WTC11 (cell line): ENCODE results near the gene PAOX. TPM values are rescaled to one million over a fixed set of nuclear protein-coding genes. Genes with fewer than 3 reads are reported as not detected.

Source experiments
- ATAC-seq: fragments of 200-7000 bp; cut with Tn5 transposase; 2 replicates; pipeline ENCODE4 v1.10.0; 2021; ENCODE audit warnings: mild to moderate bottlenecking, moderate library complexity
- CTCF ChIA-PET: fragments of 300-600 bp; sonication (Branson Sonifier 250); formaldehyde crosslinking; loops from one replicate; lab custom pipeline; 2021; ENCODE audit warnings: antibody characterized with exemption; lab: Charles Lee
- POLR2A ChIA-PET: fragments of 350-600 bp; sonication (Branson Sonifier 250); formaldehyde crosslinking; loops from one replicate; lab custom pipeline; 2021; ENCODE audit warnings: antibody characterized with exemption; lab: Charles Lee
- DNase-seq: peaks from one replicate; pipeline ENCODE4 v3.0.0; 2021; ENCODE audit warnings: low spot score
- H3K27ac Mint-ChIP-seq: 2 replicates; pipeline ENCODE4 v1.8.0; 2021; ENCODE audit warnings: mixed read lengths
- H3K27me3 Mint-ChIP-seq: 2 replicates; pipeline ENCODE4 v1.8.0; 2021; ENCODE audit warnings: low read depth, mild to moderate bottlenecking, moderate library complexity, mixed read lengths
- H3K36me3 Mint-ChIP-seq: 2 replicates; pipeline ENCODE4 v1.8.0; 2021; ENCODE audit warnings: mixed read lengths
- H3K4me1 Mint-ChIP-seq: 2 replicates; pipeline ENCODE4 v1.8.0; 2022; ENCODE audit warnings: mixed read lengths
- H3K4me3 Mint-ChIP-seq: 2 replicates; pipeline ENCODE4 v1.8.0; 2021; ENCODE audit warnings: mild to moderate bottlenecking, moderate library complexity, mixed read lengths
- H3K9me3 Mint-ChIP-seq: 2 replicates; pipeline ENCODE4 v1.8.0; 2021; ENCODE audit warnings: mixed read lengths
- AFF4 ChIP-seq: sonication (generic); formaldehyde crosslinking; IDR thresholded peaks from 2 replicates; pipeline ENCODE4 v1.8.1; 2023; ENCODE audit warnings: mild to moderate bottlenecking, missing genetic modification reagents, borderline replicate concordance
- ATF1 ChIP-seq: sonication (generic); formaldehyde crosslinking; IDR thresholded peaks from 2 replicates; pipeline ENCODE4 v1.8.1; 2023; ENCODE audit warnings: mild to moderate bottlenecking, moderate library complexity, missing genetic modification reagents
- ATF2 ChIP-seq: sonication (generic); formaldehyde crosslinking; IDR thresholded peaks from 2 replicates; pipeline ENCODE4 v1.8.1; 2022; ENCODE audit warnings: low read depth, missing genetic modification reagents, borderline replicate concordance
- ERG ChIP-seq: fragments of 250-450 bp; sonication (Bioruptor Pico); IDR thresholded peaks from 2 replicates; pipeline ENCODE4 v1.8.0; 2021; ENCODE audit warnings: mild to moderate bottlenecking
- ETV6 ChIP-seq: sonication (generic); formaldehyde crosslinking; IDR thresholded peaks from 2 replicates; pipeline ENCODE4 v1.8.1; 2022; ENCODE audit warnings: mild to moderate bottlenecking, missing genetic modification reagents
- GTF2I ChIP-seq: fragments of 250-450 bp; sonication (Bioruptor Pico); conservative IDR thresholded peaks from 2 replicates; pipeline ENCODE4 v1.4.0; 2021; ENCODE audit warnings: mild to moderate bottlenecking
- HMGXB4 ChIP-seq: sonication (generic); formaldehyde crosslinking; IDR thresholded peaks from 2 replicates; pipeline ENCODE4 v1.8.1; 2023; ENCODE audit warnings: mild to moderate bottlenecking, moderate library complexity, missing genetic modification reagents
- IRF2 ChIP-seq: sonication (generic); formaldehyde crosslinking; IDR thresholded peaks from 2 replicates; pipeline ENCODE4 v1.8.0; 2022; ENCODE audit warnings: low read depth, missing genetic modification reagents, borderline replicate concordance
- JUN ChIP-seq: sonication (generic); formaldehyde crosslinking; IDR thresholded peaks from 2 replicates; pipeline ENCODE4 v1.8.0; 2023; ENCODE audit warnings: mild to moderate bottlenecking, missing genetic modification reagents
- KAT7 ChIP-seq: sonication (generic); formaldehyde crosslinking; IDR thresholded peaks from 2 replicates; pipeline ENCODE4 v1.8.1; 2023; ENCODE audit warnings: missing genetic modification reagents, mild to moderate bottlenecking, borderline replicate concordance
- MAX ChIP-seq: sonication (generic); formaldehyde crosslinking; IDR thresholded peaks from 2 replicates; pipeline ENCODE4 v1.8.0; 2022; ENCODE audit warnings: mild to moderate bottlenecking, missing genetic modification reagents
- MLX ChIP-seq: sonication (generic); formaldehyde crosslinking; IDR thresholded peaks from 2 replicates; pipeline ENCODE4 v1.8.1; 2023; ENCODE audit warnings: mild to moderate bottlenecking, missing genetic modification reagents, moderate library complexity
- PRRX2 ChIP-seq: fragments of 250-450 bp; sonication (Bioruptor Pico); IDR thresholded peaks from 2 replicates; pipeline ENCODE4 v1.8.0; 2021; ENCODE audit warnings: mild to moderate bottlenecking
- RELA ChIP-seq: sonication (generic); formaldehyde crosslinking; IDR thresholded peaks from 2 replicates; pipeline ENCODE4 v1.8.1; 2022; ENCODE audit warnings: missing genetic modification reagents, mild to moderate bottlenecking, borderline replicate concordance
- SMAD4 ChIP-seq: sonication (generic); formaldehyde crosslinking; IDR thresholded peaks from 2 replicates; pipeline ENCODE4 v1.8.0; 2022; ENCODE audit warnings: mild to moderate bottlenecking, missing genetic modification reagents
- ZBTB43 ChIP-seq: sonication (generic); formaldehyde crosslinking; IDR thresholded peaks from 2 replicates; pipeline ENCODE4 v1.8.1; 2023; ENCODE audit warnings: mild to moderate bottlenecking, missing genetic modification reagents
- ZNF121 ChIP-seq: sonication (generic); formaldehyde crosslinking; IDR thresholded peaks from 2 replicates; pipeline ENCODE4 v1.8.0; 2023; ENCODE audit warnings: missing genetic modification reagents
- ZNF138 ChIP-seq: sonication (generic); formaldehyde crosslinking; conservative IDR thresholded peaks from 2 replicates; pipeline ENCODE4 v1.8.1; 2022; ENCODE audit warnings: mild to moderate bottlenecking, moderate library complexity, missing genetic modification reagents
- ZNF512 ChIP-seq: sonication (generic); formaldehyde crosslinking; IDR thresholded peaks from 2 replicates; pipeline ENCODE4 v1.8.1; 2022; ENCODE audit warnings: missing genetic modification reagents, borderline replicate concordance
- ZNF671 ChIP-seq: fragments of 250-450 bp; sonication (Bioruptor Pico); IDR thresholded peaks from 2 replicates; pipeline ENCODE4 v1.8.0; 2021; ENCODE audit warnings: mild to moderate bottlenecking
- total RNA-seq: library from RNA; stranded (reverse); gene quantifications from 3 replicates; pipeline ENCODE4 v1.2.3, GENCODE V29; 2021

The PAOX gene
- total RNA-seq, 1 experiment from 2014 or later = 3.6 TPM

- no peak for TF ChIP-seq JUN
- no peak for TF ChIP-seq IRF2 (CRISPR knock-in tag)
- no peak for TF ChIP-seq PRRX2 (CRISPR knock-in tag)
- TF ChIP-seq AFF4 = no peak
- no peak for TF ChIP-seq HMGXB4 (CRISPR knock-in tag)
- no peak for TF ChIP-seq ETV6
- no peak for TF ChIP-seq ZNF671
- TF ChIP-seq MAX (CRISPR knock-in tag) = no peak
- TF ChIP-seq ZNF512 (CRISPR knock-in tag) = no peak
- TF ChIP-seq SMAD4 (CRISPR knock-in tag) = no peak
- TF ChIP-seq KAT7 (CRISPR knock-in tag) = no peak
- no peak for TF ChIP-seq ATF1 (CRISPR knock-in tag)
- TF ChIP-seq GTF2I (CRISPR knock-in tag) = no peak
- TF ChIP-seq MLX (CRISPR knock-in tag) = no peak
- TF ChIP-seq ZNF138 = no peak
- TF ChIP-seq, all 79 proteins: peak for 0
- no peaks in the 10 kb centered on the region for H3K36me3 Mint-ChIP-seq
- H3K4me3 Mint-ChIP-seq = no peak overlapping the region
- no peak for ATAC-seq
- H3K27ac Mint-ChIP-seq = no peak overlapping the region
- POLR2A ChIA-PET = no interaction called here
- no peak for DNase-seq
- CTCF ChIA-PET = interaction anchor here (1.0 kb wide), 1 partner anchor 12 kb away, joined by 4 read pairs; no protein-coding TSS in a partner anchor
- peaks cover 10% of the 10 kb centered on the region for H3K9me3 Mint-ChIP-seq
- peaks cover 14% of the 10 kb centered on the region for H3K4me1 Mint-ChIP-seq
- H3K27me3 Mint-ChIP-seq = peaks cover 35% of the 10 kb centered on the region
Measured at GRCh38 chr10:133341983-133342382, 37.1 kb upstream of the PAOX start.

GRCh38 chr10:133342942-133343341, 36.1 kb upstream of the PAOX start:
- no peak overlapping the region for H3K27ac Mint-ChIP-seq
- CTCF ChIA-PET = interaction anchor here (0.9 to 1.5 kb wide), 2 partner anchors 13 to 15 kb away, joined by 4 to 7 read pairs; partner anchors contain the start of gene FUOM
- peaks cover 35% of the 10 kb centered on the region for H3K27me3 Mint-ChIP-seq
- ATAC-seq (no peak), DNase-seq (no peak)
- POLR2A ChIA-PET = no interaction called here
- peaks cover 10% of the 10 kb centered on the region for H3K9me3 Mint-ChIP-seq
- H3K4me1 Mint-ChIP-seq = peaks cover 15% of the 10 kb centered on the region
- H3K4me3 Mint-ChIP-seq = no peak overlapping the region
- no peaks in the 10 kb centered on the region for H3K36me3 Mint-ChIP-seq
- TF ChIP-seq ATF2 (CRISPR knock-in tag) = no peak
- no peak for TF ChIP-seq RELA
- no peak for TF ChIP-seq ZNF121
- TF ChIP-seq ERG = no peak
- TF ChIP-seq ATF1 (CRISPR knock-in tag) = no peak
- no peak for TF ChIP-seq ZBTB43 (CRISPR knock-in tag)
